Testis (tissue), 5 donors: ENCODE measurements around the gene RYR1. TPM values are rescaled to one million over a fixed set of nuclear protein-coding genes. Genes with fewer than 3 reads are reported as not detected.

Source experiments
- DNase-seq: peaks from one replicate; pipeline ENCODE4 v3.0.0-alpha.2; 2019
- H3K27ac ChIP-seq, 2 donors: fragments of 200-600 bp; sonication (generic); one replicate each; pipeline ENCODE4 v1.5.1; 2019
- H3K27me3 ChIP-seq: fragments of 200-600 bp; sonication (generic); one replicate; pipeline ENCODE4 v1.5.1; 2019
- H3K36me3 ChIP-seq: fragments of 200-600 bp; sonication (generic); one replicate; pipeline ENCODE4 v1.5.1; 2017; ENCODE audit warnings: low read depth; ENCODE audit errors: missing control alignments
- H3K4me1 ChIP-seq: fragments of 200-600 bp; sonication (generic); one replicate; pipeline ENCODE4 v1.5.1; 2019
- H3K4me3 ChIP-seq, 2 donors: fragments of 200-600 bp; sonication (generic); one replicate each; pipeline ENCODE4 v1.5.1; 2017 to 2019
- H3K9me3 ChIP-seq: fragments of 200-600 bp; sonication (generic); one replicate; pipeline ENCODE4 v1.5.1; 2017
- CTCF ChIP-seq, 3 experiments: fragments of 450-650 bp in 2 of 3; fragments of 200-600 bp in 1 of 3; sonication (generic) in 1 of 3; IDR thresholded peaks; one replicate each; pipeline ENCODE4 v1.5.1; 2016 to 2019; ENCODE audit warnings: antibody characterized with exemption in 3 of 3, mild to moderate bottlenecking in 2 of 3, moderate library complexity in 1 of 3
- POLR2A ChIP-seq: fragments of 450-650 bp; IDR thresholded peaks from one replicate; pipeline ENCODE4 v1.6.1; 2017; ENCODE audit warnings: antibody characterized with exemption, mild to moderate bottlenecking, moderate library complexity
- WGBS, 2 donors: methylation state at CpG; one replicate each; pipeline ENCODE4 v1.1.5; 2018; 5-methylcytosine and 5-hydroxymethylcytosine counted together
- intact Hi-C: fragments of 100-400 bp; cut with DNase I; formaldehyde crosslinking; loops from one replicate; pipeline ENCODE4 v1.15.1; 2023; ENCODE audit warnings: low total_unique reads
- long read RNA-seq, 2 donors: transcript quantifications; one replicate each; lab custom pipeline, GENCODE V29; 2026
- polyA plus RNA-seq: library from polyadenylated mRNA; stranded (reverse); fragments of 350-450 nt; fragmentation: Illumina TruSeq; extraction: RNeasy Lipid Tissue Mini Kit (QIAGEN cat#74804); gene quantifications from one replicate; pipeline ENCODE4 v1.2.3, GENCODE V29; 2014; ENCODE audit warnings: low read depth, low replicate concordance; ENCODE audit not compliant: insufficient read depth
- total RNA-seq, 2 donors: library from RNA; depleted of rRNA; stranded (reverse); fragments of >200 nt; gene quantifications; one replicate each; pipeline ENCODE4 v1.2.3, GENCODE V29; 2016

Gene RYR1
- 10 to 100 TPM; 11.8 to 15.6 TPM for total RNA-seq
- 26.1 TPM for polyA plus RNA-seq
- long read RNA-seq, donor 1: 0 reads
- long read RNA-seq, donor 2, partial matches to known transcripts: 6 of 6 reads
- long read RNA-seq, donor 2, other reads (novel, unspliced or antisense): 0 of 6 reads

GRCh38 chr19:38433268-38433733, at the start of gene RYR1:
TSS of gene RYR1 (plus strand) at chr19:38433691. CDS start at chr19:38433830, 139 bp downstream.
- Histone ChIP-seq H3K4me1 (no peaks in the 10 kb centered on the region), H3K27me3 (no peaks in the 10 kb centered on the region), H3K9me3 (no peaks in the 10 kb centered on the region), H3K4me3 (peak within 1 kb of the TSS in 1 of 2 donors; percentile 20), H3K27ac (no peak within 1 kb of the TSS), H3K36me3 (no peaks in the 10 kb centered on the region)
- intact Hi-C loops: no loop called here
- DNase-seq: peak; percentile 73
- 8 to 15% methylated on average over 13 to 20 of the region's 20 CpGs for WGBS, 2 donors
- TF ChIP-seq POLR2A: no peak
- TF ChIP-seq CTCF (IDR thresholded peaks at IDR 0.05): no peak

GRCh38 chr19:38383743-38384142, 49.7 kb upstream of the RYR1 start:
- TF ChIP-seq CTCF (IDR thresholded peaks at IDR 0.05) (no peak), POLR2A (no peak)
- Histone ChIP-seq H3K4me1 (peaks cover 19% of the 10 kb centered on the region), H3K27me3 (no peaks in the 10 kb centered on the region), H3K4me3 (no peak overlapping the region), H3K9me3 (no peaks in the 10 kb centered on the region), H3K27ac (no peak overlapping the region), H3K36me3 (no peaks in the 10 kb centered on the region)
- intact Hi-C loops: no loop called here
- no peak for DNase-seq
- WGBS, 2 donors: 88 to 100% methylated on average over 2 of the region's 2 CpGs

- H3K36me3 ChIP-seq: no peaks in the 10 kb centered on the region
- no peaks in the 10 kb centered on the region for H3K27me3 ChIP-seq
- peaks cover 23% of the 10 kb centered on the region for H3K4me1 ChIP-seq
- H3K27ac ChIP-seq: no peak overlapping the region
- intact Hi-C loops: no loop called here
- no peaks in the 10 kb centered on the region for H3K9me3 ChIP-seq
- 73 to 82% methylated on average over 8 to 9 of the region's 10 CpGs for WGBS, 2 donors
- no peak for TF ChIP-seq POLR2A
- no peak for TF ChIP-seq CTCF (IDR thresholded peaks at IDR 0.05)
- no peak overlapping the region for H3K4me3 ChIP-seq
- DNase-seq: no peak
Observed at GRCh38 chr19:38384209-38385027, 49.1 kb upstream of the RYR1 start.

DNA sequence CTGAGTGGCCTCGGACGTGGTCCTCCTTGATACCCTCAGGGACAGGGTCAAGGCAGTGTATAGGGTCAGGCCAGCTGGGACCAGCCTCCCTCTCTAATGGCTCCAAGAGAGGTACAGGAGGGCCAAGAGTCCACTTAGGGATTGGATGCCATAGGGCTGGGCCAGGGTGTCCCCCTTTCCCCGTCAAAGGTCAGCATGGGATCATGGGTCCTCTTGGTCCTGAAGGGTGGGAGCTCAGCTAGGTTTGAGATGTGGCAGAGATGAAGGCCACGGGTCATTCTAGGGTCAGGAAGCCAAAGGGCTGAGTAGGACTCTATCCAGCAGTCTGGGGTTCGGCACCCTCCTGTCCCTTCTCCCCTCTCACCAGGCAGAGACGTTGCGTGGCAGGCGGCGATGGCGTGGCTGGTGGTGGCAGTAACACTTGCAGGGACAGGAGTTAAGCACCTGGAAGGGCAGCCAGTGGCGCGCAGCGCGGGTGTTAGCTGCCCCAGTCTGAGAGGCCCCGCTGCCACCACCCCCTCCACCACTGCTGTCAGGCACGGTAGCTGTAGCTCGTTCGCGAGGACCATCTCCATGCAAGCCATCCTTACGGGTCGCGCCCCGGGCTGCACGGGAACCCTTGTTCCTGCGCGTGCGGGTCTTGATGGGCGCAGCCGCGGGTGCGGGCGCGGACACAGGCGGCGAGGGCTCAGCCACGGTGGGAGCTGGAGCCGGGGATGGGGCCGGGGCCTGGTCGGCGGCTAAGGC, 48.3 kb upstream of the RYR1 start:
- Histone ChIP-seq H3K27ac (no peak overlapping the region), H3K36me3 (no peaks in the 10 kb centered on the region), H3K9me3 (no peaks in the 10 kb centered on the region), H3K4me3 (peak overlapping the region in 1 of 2 donors; percentile 21), H3K27me3 (no peaks in the 10 kb centered on the region), H3K4me1 (peaks cover 23% of the 10 kb centered on the region)
- WGBS, 2 donors: 61 to 76% methylated on average over 4 to 40 of the region's 40 CpGs
- no peak for TF ChIP-seq CTCF (IDR thresholded peaks at IDR 0.05)
- TF ChIP-seq POLR2A: no peak
- intact Hi-C loops: no loop called here
- no peak for DNase-seq
